HTERT RPE-1 (cell line): ENCODE results near the gene SFT2D2.

Experiments
- in situ Hi-C: fragments of 300-500 bp; cut with MboI; formaldehyde crosslinking; loops from 4 replicates; pipeline ENCODE4 v1.14.3; 2020; ENCODE audit warnings: low sequenced_read_pairs

The SFT2D2 gene

DNA sequence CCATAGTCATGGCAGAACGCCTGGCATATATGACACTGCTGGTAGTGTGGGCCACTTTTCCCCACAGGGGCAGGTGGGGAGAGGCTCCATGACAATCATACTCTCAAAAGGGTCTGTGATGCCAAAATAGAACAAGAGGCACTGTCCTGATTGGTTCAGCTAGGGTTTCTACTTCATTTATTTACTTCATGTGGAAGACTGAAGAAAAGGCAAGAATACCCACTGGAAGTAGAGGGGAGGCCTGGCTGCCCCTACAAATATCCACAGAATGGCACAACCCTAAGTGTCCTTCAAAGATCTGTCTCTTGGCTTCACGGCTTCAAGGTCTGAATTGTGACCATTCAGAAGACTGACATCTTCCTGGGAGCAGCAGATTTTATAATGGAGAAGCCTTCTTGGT is 4.5 kb upstream of the SFT2D2 start:
- in situ Hi-C loops, result no loop called here

GRCh38 chr1:168223261-168223660 is 2.5 kb upstream of the SFT2D2 start:
- in situ Hi-C loops, result no loop called here

DNA sequence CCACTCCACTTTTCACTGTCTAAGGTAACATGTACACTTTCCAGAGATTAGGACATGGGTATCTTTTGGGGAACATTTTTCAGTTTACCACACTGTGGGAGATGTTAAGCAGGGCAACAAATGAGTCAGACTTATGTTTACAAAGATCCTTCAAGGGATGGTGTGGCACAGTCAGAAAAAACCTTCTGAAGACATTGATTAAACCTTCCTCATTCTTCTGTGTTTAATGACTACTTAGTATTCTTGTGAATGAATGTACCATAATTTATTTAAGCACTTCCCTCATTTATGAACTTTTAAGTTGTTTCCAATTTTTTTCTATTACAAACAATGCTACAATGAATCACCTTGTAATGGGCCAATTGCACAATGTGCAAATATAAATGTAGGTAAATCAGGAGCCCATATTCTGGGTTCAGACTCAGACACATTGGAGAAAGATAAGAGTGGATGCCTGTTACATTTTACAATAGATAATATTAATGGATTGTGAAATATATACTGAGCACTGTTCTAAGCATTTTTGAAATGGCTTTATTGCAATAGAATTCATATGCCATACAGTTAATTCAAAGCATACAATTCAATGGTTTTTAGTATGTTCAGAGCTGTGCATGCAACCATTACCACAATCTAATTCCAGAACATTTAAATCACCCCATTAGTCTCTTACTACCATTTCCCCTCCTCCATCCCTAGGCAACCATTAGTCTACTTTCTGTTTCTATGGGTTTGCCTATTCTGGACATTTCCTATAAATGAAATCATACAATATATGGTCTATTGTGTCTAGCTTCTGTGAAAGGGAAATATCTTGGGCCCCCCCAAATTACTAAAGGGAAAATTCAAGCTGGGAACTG is 1.9 kb upstream of the SFT2D2 start:
- in situ Hi-C loops, result no loop called here

DNA sequence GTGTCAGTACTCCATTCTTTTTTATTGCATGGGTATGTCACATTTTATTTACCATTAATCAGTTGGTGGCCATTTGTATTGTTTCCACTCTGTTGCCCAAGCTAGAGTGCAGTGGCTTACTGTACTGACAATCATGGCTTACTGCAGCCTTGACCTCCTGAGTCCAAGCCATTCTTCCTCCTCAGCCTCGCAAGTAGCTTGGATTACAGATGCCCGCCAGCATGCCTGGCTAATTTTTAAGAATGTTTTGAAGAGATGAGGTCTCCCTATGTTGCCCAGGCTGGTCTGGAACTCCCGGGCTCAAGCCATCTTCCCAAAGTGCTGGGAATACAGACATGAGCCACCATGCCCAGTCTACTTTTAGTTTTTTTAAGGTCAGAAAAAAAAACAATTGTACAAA is 813 bp upstream of the SFT2D2 start:
- in situ Hi-C loops, result no loop called here

- in situ Hi-C loops, result no loop called here
Measured at GRCh38 chr1:168227620-168228019, 1.8 kb downstream of the SFT2D2 start.

DNA sequence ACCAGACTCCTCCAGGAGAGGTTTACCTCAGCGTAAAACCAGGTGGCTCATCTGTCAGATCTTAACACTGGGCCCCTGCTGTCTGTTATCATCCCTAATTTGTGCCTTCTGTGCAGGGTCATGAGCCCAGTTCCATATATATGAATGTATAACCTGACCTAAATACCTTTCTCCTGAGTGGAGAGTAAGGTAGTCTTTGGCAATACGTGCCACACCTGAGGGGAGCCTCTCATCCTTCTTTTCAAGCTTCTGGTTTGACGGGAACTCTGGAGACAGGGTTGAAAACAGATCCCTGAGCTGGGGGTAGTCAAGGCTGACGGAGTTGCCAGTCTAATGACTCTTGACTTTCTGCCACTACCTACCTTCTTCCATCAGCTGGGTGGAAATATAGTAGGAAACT is 4.1 kb downstream of the SFT2D2 start:
- in situ Hi-C loops, result no loop called here

GRCh38 chr1:168230709-168231108 is 4.9 kb downstream of the SFT2D2 start:
- in situ Hi-C loops, result no loop called here

DNA sequence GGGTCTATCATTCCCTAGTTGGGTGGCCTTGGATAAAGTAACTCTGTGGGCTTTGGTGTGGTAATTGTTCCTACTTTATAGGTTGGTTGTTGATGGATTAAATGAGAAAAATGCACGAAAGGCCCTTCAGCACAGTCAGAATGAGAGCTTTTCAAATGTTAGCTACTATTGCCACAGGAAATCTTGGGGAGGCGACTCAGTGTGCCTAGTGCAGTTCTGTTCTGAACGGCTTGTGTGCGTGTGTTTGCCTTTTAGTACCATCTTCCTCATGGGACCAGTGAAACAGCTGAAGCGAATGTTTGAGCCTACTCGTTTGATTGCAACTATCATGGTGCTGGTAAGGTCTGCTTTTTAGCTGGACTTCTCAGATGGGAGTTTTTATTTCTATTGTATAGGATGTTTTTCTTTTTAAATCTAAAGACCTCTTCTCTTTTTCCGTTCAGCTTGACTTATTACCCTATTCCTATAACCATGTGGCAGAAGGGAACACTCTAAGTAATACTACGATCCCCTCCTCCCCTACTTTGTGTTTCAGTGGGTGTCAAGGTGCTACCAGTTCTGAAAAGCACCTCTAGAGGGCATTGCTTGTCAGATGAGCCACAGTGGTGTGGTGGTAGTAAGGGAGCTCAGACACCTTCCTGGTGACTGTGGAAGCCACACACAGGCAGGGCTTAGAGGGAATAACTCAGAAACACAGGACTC is 9.2 kb downstream of the SFT2D2 start:
- in situ Hi-C loops, result no loop called here

- in situ Hi-C loops, result no loop called here
Measured at GRCh38 chr1:168235548-168235885, 9.7 kb downstream of the SFT2D2 start.

DNA sequence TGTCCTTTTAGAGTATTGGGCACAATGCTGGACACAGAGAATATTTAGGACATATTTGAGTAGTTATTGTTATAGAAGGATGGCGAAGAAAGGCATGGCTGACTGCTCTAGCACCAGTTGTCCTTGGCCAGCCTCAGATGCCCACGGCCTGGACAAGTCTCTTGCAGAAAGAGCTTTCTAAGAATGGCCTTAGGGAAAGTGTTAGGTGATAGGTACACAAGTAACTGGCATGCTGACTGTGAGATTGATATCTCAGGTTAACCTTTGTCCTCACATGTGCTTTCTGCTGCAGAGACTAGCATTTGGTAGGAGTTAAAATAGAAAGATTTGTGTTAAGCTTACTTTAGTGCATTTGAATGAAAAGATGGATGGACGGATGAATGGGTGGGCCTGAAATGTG is 10.1 kb downstream of the SFT2D2 start:
- in situ Hi-C loops, result no loop called here

DNA sequence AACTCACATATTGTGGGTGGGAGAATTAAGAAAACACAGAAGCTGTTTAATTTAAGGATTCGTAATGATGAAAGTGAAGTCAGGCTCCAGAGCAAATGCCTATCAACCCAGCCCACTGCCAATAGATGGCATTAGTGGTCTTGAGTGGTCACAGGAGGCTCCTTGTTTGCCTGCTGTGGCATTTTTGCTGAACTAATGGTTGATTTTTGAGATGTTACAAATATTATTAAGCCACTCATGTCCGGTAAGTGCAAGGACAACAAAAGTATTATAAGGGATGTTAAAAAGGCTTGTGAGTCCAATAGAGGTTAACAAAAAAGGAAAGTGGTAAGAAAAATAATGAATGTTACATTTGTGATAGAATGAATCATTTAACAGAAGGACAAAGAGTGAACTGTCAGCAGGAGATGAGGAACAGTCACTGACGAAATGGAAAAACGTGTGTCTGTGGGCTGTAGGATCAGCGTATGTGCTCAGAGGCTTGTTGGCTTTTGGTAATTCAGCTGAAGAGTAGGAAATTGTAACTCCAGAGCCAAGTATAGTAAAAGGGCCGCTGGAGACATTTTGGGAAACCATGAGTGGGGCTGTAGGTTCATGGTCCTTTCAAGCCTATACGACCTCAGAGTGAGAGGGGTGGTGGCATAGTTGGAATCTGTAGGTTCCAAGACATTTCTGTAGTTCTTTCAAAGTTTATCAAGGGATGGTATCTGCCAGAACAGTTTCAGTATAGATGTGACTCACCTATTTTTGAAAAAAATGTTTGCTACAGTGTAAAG is 11.2 kb downstream of the SFT2D2 start:
- in situ Hi-C loops, result no loop called here

DNA sequence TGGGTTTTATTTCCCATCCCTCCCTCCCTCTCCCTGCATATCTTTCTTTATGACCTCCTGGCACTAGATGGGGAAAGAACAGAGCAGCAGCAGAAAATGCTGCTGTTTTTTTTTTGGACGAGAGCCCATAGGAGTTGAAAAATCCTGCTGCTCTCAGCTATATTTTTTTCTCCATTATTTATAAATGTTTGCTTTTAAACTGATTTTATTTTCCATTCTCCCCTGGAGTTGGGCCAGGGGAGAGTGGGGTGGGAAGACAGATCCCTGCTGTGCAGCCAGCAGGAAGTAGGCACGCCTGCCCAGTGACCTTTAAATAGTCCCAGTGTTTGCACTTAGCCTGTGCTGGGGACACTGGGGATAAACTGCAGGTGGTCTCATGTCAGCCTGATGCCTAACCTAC is 17.4 kb downstream of the SFT2D2 start:
- in situ Hi-C loops, result no loop called here

DNA sequence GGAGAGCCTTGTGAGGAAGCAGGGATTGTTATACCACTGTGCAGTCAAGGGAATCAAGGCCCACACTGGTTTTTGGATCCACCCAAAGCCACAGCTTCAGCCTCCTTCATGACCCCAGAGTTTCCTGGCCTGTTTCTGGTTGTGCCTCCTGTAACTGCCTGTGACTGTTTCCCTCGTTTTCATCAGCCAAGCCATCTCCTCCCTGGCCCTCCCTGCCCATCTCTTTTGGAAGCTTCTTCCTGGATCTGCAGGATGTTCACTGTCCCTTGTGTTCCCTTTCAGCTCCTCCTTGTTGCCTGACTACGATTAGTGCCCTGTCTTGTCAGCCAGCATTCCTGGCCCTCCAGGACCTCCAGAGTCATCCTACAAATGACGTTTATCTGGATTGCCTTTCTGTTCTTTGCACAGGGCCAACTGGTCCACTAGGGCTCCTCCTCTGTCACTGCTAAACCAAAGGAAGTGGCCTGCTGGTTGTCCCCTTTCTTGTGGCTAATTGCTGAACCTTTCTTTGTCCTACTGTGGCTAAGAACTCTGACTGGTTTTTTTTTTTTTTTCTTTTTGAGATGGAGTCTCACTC is 17.9 kb downstream of the SFT2D2 start:
- in situ Hi-C loops, result no loop called here

GRCh38 chr1:168245042-168245441 is 19.2 kb downstream of the SFT2D2 start:
- in situ Hi-C loops, result no loop called here

DNA sequence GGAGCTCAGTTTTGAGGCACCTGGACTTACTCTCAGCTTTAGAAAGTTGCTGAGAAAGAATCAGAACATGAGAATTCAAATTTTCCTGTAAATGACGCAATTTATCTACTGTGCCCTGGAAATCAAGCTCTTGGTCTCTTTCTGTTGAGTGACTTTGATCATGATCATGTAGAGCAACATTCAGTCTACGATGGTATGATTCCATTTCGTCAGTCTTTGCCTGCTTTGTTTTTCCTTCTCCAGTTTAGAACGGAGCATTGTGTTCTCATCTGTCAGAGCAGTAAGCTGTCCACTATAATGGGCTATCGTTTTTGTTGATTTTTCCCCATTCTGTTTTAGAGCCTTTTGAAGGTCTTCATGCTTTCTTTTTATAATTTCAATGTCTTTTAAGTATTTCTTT is 20.7 kb downstream of the SFT2D2 start:
- in situ Hi-C loops, result no loop called here

- in situ Hi-C loops, result no loop called here
Measured at GRCh38 chr1:168252204-168252733, 26.5 kb downstream of the SFT2D2 start.

- in situ Hi-C loops, result no loop called here
Measured at GRCh38 chr1:168256164-168256563, 30.4 kb downstream of the SFT2D2 start.

DNA sequence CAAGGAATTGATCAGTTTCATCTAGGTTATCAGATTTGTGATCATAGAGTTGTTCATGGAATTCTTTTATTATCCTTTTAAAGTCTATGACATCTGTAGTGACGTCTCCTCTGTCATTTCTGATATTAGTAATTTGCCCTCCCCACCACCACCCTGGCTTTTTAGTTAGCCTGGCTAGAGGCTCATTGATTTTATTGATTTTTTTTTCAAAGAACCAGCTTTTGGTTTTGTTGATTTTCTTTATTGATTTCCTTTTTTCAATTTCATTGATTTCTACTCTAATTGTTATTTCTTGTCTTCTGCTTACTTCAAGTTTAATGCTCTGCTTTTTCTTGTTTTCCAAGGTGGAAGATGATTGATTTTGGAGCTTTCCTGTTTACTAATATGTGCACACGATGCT is 31.6 kb downstream of the SFT2D2 start:
- in situ Hi-C loops, result no loop called here

DNA sequence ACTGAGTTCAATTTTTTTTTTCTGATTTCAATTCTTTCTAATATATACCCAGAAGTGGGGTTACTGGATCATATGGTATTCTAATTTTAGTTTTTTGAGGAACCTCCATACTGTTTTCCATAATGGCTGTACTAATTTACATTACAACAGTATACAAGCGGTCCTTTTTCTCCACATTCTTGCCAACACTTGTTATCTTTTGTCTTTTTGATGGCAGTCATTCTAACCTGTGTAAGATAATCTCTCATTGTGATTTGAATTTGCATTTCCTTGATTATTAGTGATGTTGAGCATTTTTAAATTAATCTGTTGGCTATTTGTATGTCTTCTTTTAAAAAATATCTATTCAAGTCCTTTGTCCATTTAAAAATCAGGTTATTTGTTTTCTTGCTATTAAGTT is 33.8 kb downstream of the SFT2D2 start:
- in situ Hi-C loops, result no loop called here

DNA sequence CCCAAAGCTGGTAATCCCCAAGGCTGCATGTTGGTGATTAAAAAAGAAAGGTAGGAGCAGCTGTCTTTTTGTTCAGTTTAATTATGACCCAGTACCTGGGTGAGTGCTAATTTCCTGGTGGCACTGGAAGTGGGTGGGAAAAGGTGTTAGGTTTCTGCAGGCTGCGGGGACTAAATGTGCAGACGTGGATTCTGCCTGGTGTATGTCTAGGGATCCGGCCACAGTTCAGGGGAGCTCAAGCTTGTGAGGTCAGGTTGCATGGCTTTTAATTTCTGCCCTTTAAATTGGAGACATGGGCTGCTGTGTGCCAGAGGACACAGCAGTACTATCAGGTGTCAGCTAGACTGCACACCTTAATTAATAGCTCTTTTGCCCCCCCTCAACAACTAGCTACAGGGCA is 34.6 kb downstream of the SFT2D2 start:
- in situ Hi-C loops, result no loop called here

DNA sequence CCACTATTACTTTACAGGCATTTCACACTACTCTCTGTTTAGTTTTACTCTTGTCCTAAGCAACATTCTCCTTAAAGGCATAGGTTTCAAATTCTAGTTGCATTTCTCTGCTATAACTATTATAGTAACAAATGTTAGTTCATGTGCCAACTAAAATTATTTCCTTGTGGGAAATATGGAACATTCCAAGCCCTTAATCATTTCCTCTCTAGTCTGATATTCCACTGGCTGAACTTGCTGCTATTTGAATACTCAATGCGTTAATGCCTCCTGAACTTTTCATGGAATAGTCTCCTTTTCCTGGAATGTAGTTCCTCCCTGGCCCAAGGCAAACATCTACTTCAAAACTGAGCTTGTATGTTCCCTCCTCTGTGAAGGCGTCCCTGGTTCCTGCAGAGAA is 35.6 kb downstream of the SFT2D2 start:
- in situ Hi-C loops, result no loop called here
